Gastroesophageal sphincter (tissue), 3 donors: ENCODE results near the gene DOK7.

Experiments
- EP300 ChIP-seq: sonication (generic); formaldehyde crosslinking; IDR thresholded peaks from one replicate; pipeline ENCODE4 v1.6.1; 2017; ENCODE audit warnings: antibody characterized with exemption, mild to moderate bottlenecking
- POLR2A ChIP-seq, 2 donors: fragments of 450-650 bp; IDR thresholded peaks; one replicate each; pipeline ENCODE4 v1.6.1; 2017; ENCODE audit warnings: antibody characterized with exemption in 2 of 2, mild to moderate bottlenecking in 2 of 2, moderate library complexity in 1 of 2
- TF ChIP-seq, protein P1 (sequence below), 4 experiments: fragments of 200-600 bp in 2 of 4; fragments of 450-650 bp in 2 of 4; sonication (generic) in 1 of 4; IDR thresholded peaks; one replicate each; pipeline ENCODE4 v1.5.1; 2017 to 2019; ENCODE audit warnings: antibody characterized with exemption in 4 of 4, mild to moderate bottlenecking in 2 of 4, moderate library complexity in 2 of 4

DNA sequence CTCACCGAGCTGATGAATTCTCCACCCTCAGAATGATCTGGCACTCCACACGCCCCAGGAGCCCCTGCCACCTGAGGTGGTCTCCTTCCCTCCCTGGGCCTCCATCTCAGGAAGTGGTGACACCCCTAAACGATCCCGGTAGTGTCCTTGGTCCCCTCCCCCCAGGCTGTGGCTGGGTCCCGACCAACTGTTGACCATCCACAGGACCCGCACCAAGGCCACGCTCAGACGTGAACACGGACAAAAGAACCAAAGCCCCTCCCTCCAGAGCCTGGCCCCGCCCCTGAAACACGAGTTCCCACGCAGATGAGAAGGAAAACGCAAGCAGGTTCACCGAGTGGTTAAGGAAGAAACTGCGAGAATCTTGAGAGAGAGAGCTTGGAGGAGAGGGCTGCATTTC, 52.5 kb downstream of the DOK7 start:
- TF ChIP-seq, protein P1, sequence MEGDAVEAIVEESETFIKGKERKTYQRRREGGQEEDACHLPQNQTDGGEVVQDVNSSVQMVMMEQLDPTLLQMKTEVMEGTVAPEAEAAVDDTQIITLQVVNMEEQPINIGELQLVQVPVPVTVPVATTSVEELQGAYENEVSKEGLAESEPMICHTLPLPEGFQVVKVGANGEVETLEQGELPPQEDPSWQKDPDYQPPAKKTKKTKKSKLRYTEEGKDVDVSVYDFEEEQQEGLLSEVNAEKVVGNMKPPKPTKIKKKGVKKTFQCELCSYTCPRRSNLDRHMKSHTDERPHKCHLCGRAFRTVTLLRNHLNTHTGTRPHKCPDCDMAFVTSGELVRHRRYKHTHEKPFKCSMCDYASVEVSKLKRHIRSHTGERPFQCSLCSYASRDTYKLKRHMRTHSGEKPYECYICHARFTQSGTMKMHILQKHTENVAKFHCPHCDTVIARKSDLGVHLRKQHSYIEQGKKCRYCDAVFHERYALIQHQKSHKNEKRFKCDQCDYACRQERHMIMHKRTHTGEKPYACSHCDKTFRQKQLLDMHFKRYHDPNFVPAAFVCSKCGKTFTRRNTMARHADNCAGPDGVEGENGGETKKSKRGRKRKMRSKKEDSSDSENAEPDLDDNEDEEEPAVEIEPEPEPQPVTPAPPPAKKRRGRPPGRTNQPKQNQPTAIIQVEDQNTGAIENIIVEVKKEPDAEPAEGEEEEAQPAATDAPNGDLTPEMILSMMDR (IDR thresholded peaks at IDR 0.05): no peak
- no peak for TF ChIP-seq POLR2A (IDR thresholded peaks at IDR 0.05)
- no peak for TF ChIP-seq EP300
